Pons (tissue), 1 donor: ENCODE measurements around the gene OSBPL8.
"Not testable (repeated sequence)": the region's sequence is repeated elsewhere in the genome, so short reads cannot be mapped to it uniquely, and the experiment has no call there.

ENCODE experiments used
- DNase-seq: peaks from one replicate; pipeline ENCODE4 v3.0.0-alpha.2; 2016; ENCODE audit warnings: low spot score

Gene OSBPL8

DNA sequence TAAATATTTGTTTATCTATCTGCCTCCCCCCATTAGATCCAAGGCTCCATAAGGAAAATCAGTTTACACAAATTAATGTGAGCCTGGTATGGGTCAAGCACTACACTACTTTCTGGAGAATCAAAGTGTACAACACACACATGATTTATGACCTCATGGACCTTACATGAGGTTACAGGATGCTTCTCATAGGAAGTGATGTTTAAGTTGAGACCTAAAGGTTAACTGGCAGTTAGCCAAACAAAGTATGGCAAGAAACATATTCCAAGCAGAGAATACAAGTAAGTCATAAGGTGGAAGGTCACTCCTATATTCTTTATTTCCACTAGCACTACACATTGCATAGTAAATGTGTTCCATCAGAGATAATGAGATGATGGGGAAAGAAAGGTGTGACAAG, 39.2 kb downstream of the OSBPL8 start:
- DNase-seq, result no peak

DNA sequence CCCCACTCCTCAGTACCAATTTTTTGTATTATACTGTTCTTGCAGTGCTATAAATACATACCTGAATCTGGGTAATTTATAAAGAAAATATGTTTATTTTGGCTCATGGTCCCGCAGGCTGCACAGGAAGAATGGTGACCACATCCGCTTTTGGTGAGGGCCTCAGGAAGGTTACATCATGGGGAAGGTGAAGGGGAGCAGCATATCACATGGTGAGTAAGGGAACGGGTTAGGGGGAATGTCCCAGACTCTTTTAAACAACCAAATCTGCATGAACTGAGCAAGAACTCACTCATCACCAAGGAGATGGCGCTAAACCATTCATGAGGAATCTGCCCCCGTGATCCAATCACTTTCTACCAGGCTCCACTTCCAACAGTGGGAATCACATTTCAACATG, 40.0 kb downstream of the OSBPL8 start:
- DNase-seq, result no peak

DNA sequence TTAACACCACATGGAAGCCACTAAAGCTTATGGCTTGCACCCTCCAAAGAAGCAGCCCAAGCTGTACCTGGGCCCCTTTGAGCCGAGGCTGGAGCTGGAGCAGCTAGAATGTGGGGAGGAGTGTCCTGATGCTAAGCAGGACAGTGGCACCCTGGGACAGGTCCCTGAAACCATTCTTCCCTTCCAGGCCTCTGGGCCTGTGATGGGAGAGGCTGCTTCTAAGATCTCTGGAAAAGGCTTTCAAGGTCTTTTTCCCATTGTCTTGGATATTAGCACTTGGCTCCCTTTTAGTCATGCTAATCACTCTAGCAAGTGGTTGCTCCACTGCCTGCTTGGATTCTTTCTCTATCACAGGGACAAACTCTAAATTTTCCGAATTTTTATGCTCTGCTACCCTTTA, 40.9 kb downstream of the OSBPL8 start:
- DNase-seq, result no peak

DNA sequence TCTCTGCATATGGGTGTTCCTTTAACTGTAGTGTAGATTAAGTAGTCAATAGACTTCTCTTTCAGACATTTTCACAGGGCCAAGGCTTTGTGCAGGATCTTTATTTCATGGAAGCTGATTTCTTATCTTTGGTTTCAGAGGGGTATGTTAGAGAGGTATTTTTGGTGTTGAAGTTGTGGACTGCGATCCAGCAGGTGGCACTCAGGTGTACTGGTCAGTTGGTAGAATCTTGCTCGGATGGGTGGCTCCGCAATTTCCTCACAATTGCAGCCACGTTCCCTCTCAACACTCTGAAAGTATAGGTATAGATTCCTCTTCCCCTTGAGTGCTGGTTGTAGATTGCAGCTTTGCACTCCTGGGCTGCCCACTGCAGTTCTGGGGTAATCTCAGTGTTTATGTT, 44.3 kb downstream of the OSBPL8 start:
- DNase-seq, result no peak

DNA sequence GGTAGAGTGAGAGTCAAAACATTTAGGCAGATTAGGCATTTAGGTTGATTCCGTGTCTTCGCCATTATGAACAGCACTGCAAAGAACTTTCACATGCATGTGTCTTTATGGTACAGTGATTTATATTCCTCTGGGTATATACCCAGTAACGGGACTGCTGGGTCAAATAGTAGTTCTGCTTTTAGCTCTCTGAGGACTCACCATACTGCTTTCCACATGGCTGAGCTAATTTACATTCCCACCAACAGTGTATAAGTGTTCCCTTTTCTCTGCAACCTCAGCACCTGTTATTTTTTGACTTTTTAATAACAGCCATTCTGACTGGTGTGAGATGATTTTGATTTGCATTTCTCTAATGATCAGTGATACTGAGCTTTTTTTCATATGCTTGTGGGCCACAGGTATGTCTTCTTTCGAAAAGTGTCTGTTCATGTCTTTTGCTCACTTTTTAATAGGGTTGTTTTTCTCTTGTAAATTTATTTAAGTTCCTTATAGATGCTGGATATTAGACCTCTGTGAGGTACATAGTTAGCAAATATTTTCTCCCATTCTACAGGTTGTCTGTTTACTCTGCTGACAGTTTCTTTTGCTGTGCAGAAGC, 48.4 kb downstream of the OSBPL8 start:
- DNase-seq, result not testable (repeated sequence)

DNA sequence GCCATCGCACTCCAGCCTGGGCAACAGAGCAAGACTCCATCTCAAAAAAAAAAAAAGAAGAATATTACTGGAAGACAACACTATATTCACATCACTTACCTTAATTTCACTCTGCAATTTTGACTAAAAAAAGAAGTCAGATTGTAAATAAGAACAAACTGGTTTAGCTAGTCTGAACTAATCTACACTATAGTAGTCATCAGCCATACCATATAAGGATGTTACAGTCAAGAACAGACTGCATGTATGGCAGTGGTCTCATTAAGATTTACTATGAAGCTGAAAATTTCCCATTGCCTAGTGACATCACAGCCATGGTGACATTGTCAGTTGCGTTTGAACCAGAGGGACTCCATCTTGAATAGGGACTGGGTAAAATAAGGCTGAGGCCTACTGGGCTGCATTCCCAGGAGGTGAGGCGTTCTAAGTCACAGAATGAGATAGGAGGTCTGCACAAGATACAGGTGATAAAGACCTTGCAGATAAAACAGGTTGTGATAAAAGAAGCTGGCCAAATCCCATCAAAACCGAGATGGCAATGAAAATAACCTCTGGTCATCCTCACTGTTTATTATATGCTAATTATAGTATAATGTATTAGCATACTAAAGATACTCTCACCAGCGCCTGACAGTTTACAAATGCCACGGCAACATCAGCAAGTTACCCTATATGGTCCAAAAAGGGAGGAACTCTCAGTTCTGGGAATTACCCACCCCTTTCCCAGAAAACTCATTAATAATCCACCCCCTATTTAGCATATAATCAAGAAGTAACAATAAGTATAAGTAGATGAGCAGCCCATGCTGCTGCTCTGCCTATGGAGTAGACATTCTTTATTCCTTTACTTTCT, 51.2 kb downstream of the OSBPL8 start:
- DNase-seq, result no peak

DNA sequence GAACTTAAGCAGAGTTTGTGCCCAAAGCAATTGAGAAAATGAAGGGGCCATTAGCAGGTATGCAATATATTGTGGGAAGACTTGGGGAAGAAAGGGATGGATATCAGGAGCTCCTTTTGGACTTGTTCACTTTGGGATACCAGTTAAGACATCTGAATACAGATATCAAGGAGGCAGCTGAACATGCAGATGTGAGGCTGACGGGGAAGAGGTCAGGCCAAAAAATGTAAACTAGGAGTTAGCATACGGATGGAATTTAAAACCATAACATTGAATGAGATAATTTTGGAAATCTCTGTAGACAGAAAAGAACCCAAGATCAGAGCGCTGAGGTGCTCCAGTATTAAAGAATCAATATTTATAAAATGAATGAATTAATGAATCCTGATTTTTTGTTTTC, 53.4 kb downstream of the OSBPL8 start:
- no peak for DNase-seq

DNA sequence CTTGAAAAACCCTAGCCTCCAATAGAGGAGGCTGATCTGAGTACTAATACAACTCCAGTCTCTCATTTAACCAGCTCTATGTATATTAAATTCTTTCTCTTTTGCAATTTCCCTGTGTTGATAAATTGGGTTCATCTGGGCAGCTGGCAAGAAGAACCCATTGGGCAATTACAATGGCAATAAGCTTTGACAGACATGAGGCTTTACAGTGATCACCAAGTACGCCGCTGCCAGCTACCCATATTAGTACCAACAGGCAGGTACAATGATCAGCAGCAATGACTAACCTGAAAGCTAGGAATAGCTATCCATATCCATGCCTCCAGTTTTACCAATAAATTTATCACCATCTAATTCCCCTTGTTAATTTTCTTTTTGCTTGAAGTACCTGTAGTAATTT, 54.5 kb downstream of the OSBPL8 start:
- DNase-seq, result no peak

DNA sequence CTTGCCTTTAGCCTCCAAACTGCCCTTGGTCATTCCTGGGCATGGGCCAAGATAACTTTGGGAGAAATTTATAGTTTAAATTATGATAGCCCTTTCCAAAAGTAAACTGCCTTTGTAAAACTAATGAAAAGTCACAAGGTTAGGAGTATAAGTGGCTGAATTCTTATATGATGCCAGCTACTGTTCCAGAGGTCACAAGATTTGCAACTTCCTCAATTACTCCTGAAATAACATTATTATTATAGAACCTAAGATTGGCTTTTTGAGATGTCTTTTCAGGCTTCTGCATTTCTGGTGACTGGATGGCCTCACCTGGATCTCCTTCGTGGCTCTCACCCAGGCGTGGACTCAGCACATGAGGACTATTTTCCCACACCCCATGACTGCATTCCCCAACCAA, 55.0 kb downstream of the OSBPL8 start:
- DNase-seq, result no peak

DNA sequence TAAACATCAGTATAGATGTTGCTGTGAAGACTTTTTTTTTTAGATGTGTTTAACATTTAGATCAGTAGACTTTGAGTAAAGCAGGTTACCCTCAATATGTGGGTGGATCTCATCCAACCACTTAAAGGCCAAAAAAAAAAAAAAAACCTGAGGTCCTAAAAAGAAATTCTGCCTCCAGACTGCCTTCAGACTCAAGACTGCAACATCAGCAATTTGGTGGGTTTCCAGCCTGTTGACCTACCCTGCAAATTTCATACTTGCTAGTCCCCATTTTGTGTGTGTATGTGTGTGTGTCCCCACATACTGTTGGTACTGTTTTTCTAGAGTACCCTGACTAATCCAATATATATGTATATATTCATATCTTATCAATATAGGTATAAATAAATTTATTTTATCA, 55.6 kb downstream of the OSBPL8 start:
- no peak for DNase-seq

DNA sequence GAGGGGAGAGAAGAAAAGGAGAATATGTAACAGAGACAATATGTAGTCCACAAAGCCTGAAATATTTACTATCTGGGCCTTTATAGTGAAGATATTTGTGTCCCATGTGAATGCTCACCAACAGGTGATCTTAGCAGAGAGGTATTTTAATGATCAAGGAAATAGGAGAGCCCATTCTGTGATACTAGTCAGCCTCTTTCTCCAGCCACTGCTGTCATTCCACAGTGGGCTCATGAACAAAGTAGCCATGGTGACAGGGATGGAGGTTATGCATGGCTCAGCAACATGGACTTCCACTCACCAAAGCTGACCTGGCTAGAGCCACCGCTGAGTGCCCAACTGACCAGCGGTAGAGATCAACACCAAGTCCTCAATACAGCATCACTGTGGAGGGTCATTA, 58.2 kb downstream of the OSBPL8 start:
- no peak for DNase-seq

DNA sequence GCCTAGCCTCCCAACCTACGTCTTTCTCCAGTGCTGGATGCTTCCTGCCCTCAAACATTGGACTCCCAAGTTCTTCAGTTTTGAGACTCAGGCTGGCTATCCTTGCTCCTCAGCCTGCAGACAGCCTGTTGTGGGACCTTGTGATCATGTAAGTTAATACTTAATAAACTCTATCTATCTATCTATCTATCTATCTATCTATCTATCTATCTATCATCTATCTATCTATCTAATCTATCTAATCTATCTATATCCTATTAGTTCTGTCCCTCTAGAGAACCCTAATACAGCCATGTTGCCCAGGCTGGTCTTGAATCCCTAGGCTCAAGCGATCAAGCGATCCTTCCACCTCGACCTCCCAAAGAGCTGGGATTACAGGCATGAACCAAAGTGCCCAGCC, 60.4 kb downstream of the OSBPL8 start:
- DNase-seq, result not testable (repeated sequence)

DNA sequence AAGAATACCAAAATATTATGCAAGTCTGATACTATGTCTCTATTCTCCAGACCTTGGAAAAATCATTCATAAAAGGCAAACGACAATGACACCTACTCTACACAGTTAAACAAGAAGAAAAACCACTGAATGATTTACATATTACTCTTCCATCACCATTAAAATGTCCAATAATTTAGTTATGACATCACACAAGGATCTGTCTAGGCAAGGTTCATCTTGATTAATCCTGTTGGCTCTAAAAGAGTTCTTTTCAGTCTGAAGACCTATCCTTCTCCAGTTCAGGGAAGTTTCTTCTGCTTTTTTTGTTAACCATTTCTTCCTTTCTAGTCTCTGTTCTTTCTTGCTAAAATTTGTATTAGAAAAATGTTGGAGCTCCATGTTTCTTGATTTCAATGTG, 64.0 kb downstream of the OSBPL8 start:
- no peak for DNase-seq

DNA sequence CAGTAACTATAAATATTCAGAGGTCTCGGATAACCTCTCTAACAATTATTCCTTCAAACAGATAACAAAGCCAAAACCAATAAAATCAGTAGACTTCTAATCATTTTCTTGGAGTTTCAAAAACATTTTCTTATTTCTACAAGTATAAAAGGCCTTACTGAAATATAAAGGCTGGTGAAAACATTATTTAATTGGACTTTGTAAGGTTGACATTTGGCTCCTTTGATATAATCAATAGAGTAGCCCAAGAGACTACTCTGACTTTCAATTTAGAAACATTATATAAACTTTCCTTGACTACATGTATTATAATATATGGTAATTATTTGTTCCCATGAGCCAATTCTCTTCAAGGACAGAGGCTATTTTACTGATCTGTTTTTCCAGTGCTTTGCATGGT, 68.3 kb downstream of the OSBPL8 start:
- no peak for DNase-seq

DNA sequence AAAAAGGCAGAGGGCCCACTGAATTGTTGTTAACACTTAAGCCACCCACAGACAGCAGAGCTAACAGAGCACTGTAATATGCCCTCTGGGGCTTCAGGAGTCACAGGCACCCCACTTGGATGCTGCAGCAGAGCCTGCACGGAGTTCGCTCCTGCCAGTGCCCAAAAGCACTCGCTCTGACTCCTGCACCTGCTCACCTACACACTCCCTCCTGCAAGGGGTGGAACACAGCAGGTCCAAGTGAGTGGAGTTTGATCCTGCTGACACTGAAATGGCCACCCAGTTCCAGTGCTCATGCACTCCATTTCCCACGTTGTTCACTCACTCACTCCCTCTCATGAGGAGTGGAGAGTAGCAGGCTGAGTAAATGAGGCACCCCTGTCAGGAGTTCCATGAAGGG, 68.8 kb downstream of the OSBPL8 start:
- no peak for DNase-seq

DNA sequence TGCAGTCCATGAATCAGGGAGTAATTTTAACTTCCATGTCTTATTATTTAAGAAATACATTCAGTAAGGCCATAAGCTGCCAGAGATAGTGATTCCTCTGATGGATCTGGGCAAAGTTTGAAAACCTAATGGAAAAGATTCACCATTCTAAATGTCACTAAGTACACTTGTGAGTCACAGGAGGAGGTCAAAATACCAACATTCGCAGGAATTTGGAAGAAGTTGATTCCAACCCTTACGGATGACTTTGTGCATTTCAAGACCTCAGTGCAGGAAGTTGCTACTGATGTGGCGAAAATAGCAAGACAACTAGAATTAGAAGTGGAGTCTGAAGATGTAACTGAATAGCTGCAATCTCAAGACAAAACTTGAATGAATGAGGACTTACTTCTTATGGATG, 69.8 kb downstream of the OSBPL8 start:
- no peak for DNase-seq

DNA sequence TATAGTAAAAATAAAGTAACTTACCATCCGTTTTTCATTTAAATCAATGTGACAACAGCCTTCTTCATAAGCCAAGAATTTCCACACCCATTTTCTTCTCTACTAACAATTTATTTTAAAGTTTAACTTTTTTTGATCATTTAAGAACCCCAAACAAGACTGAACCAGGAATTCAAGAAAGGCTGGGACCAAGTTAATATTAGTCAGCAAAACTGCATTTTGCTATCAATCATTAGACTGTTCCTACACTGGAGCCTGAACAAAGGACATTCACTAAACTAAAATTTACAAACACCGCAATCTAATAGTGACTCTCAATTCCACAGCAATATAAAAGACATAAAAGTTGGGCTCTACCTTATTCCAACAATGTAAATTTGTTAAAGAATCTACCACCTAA, 73.6 kb downstream of the OSBPL8 start:
- no peak for DNase-seq

DNA sequence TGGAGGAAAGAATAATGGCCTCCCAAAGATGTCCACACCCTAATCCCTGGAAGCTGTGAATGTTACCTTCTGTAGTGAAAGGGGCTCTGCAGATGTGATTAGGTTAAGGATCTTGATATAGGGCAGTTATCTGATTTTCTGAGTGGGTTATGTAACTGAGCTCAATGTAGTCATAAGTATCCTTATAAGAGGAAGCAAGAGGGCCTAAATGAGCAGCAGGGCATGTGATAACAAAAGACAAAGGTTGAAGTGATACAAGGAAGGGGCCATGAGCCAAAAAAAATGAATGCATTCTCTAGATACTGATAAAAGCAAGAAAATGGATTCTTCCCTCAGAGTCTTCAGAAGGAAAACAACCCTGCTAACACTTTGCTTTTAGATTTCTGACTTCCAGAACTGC, 78.8 kb downstream of the OSBPL8 start:
- DNase-seq, result no peak

DNA sequence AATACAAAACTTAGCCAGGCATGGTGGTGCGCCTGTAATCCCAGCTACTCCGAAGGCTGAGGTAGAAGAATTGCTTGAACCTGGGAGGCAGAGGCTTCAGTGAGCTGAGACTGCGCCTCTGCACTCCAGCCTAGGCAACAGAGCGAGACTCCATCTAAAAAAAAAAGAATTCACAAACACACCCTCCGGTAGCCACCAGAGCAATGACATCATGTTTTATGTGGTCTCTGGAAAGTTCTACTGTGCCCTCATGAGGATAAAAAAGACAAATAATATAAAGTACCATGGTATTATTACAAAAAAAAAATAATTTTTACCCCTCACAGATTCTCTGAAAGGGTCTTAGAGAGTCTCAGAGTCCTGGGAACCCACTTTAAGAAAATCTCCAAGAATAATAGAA, 81.5 kb downstream of the OSBPL8 start:
- no peak for DNase-seq

DNA sequence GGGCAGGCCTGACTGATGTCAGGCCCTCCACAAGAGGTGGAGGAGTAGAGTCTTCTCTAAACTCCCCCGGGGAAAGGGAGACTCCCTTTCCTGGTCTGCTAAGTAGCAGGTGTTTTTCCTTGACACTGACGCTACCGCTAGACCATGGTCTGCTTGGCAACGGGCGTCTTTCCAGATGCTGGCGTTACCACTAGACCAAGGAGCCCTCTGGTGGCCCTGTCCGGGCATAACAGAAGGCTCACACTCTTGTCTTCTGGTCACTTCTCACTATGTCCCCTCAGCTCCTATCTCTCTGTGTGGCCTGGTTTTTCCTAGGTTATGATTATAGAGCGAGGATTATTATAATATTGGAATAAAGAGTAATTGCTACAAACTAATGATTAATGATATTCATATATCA, 86.7 kb downstream of the OSBPL8 start:
- DNase-seq, result not testable (repeated sequence)

DNA sequence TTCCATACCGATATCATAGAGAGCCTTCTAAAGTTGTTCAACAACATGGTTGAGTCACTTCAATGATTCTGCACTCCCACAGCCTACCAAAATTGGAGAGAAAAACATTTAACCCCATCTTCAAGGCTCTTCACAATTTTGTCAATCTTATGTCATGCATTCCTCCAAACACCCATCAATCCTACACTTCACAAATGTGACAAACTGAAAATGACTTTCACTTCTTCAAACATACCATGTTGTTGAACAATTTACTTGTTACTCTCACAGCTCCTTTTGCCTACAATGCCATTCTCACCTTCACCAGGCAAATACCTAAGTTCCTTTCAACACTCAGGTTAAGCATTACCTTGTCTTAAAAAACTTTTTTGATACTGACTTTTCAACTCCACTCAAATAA, 88.0 kb downstream of the OSBPL8 start:
- DNase-seq, result no peak

DNA sequence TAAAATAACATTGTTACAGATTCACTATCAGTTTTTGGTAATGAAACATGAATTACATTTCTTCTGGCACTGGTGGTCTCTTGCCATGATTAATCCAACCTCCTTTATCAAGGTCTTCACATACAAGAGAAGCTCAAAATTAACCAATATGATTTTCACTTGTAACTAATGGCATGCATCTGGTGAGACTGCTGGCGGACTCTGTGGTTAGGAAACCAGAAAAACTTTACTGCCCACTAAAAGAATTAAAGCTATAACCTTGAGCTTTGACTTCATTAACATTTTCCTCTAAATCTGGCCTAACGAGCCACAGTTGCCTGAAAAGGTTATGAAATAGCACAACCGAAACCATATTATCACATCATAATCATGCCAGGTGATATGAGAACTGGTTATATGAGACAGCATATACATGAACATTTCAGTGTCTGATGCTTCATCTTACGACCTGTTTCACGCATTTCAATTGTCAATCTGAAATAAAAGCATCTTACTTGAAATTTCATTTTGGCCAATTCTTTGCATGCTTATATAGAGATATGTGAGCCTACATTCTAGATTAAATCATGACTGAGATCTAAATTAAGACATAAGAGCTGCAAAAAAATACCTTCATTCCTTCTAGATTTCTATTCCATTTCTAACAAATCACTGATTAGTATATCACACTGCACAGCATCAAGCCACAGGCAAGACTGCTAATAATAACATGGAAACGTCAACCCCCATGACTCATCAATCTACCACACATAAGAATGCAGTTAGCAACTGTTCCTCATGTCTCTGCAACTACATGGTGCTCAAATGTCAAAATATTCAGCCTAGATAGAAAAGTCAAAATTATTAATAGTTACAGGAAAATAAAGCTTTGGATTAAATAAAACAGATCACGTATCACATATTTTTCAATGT, 89.3 kb downstream of the OSBPL8 start:
- DNase-seq, result peak; percentile 31

DNA sequence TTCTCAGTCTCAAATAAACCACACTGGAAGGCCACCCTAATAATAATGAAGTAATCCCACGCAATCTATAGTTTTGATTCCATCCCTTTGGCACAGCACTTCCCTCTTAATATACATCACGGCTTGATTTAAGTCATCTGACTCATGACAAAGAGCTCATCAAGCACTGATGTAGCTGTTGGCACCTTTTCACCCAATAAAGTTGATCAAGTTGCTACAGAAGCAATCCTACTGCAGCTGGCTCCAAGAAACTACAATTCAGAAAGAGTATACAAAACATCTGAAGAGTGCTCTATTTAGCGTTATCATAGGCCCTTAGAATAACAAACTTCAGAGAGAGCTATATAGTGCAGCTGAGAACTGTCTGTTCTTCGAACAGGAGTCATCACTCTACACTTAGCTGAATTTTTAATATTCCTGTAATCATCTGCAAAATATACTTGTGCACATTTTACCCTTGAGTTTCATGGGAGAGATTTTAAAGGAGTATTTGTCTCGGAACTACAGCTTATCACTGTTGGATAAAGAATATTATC, 94.9 kb downstream of the OSBPL8 start:
- DNase-seq, result no peak
